ENCODE data around the gene PDZD2. TPM values are rescaled to one million over a fixed set of nuclear protein-coding genes. Genes with fewer than 3 reads are reported as not detected.

PDZD2 gene
- total RNA-seq, 1 experiment from 2014 or later: 0.37 TPM

DNA sequence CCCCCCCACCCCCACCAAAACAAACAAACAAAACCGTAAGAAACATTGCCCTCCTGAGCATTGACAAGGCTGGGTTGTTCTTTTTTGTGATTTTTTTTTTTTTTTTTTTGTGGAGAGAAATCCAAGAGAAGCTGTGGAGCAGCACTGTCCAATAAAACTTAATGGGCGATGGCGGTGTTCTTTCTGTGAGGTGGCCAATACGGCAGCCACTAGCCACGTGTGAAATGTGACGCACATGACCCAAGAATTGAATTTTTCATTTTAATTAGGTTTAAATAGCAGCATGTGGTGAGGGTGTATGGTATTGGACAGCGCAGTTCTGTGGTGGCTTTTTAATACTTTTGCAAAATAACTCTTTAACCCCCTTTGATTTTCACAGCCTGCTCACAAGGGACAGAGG is 251.1 kb downstream of the PDZD2 start:
- H3K9me3 ChIP-seq (ENCODE audit: control insufficient read depth in 1 of 2, insufficient read depth in 1 of 2, low read depth in 1 of 2, low read length in 2 of 2): no peaks in the 10 kb centered on the region
- POLR2A ChIA-PET: no interaction called here
- CTCF ChIA-PET: no interaction called here
- DNase-seq (ENCODE audit: low read depth, low spot score) (no peak), ATAC-seq (no peak)
- H3K4me2 ChIP-seq (ENCODE audit: low read length): no peak overlapping the region
- no peak overlapping the region for H2AFZ ChIP-seq (ENCODE audit: low read depth, low read length, poor library complexity, severe bottlenecking)
- no peak overlapping the region for H3K27ac ChIP-seq (ENCODE audit: low read depth, low read length)
- no peak overlapping the region for H3K4me3 ChIP-seq (replicated peaks in 1 of 2; ENCODE audit: low read depth in 1 of 2, low read length in 2 of 2)
- H3K36me3 ChIP-seq (ENCODE audit: control insufficient read depth in 1 of 2, insufficient read depth in 2 of 2, low read length in 2 of 2): no peaks in the 10 kb centered on the region
- no peak overlapping the region for H3K9ac ChIP-seq (ENCODE audit: low read length)
- BruUV-seq (replicated peaks): no TSS peak
- no peaks in the 10 kb centered on the region for H3K79me2 ChIP-seq (ENCODE audit: insufficient read depth, low read length)
- no peaks in the 10 kb centered on the region for H3K4me1 ChIP-seq (ENCODE audit: control insufficient read depth in 1 of 2, insufficient read depth in 2 of 2, low read length in 2 of 2)
- intact Hi-C loops (cut with micrococcal nuclease): no loop called here
- H3K9me2 ChIP-seq (ENCODE audit: insufficient read depth): no peaks in the 10 kb centered on the region
- no peaks in the 10 kb centered on the region for H3K27me3 ChIP-seq (ENCODE audit: insufficient read depth, low read length)
- TF ChIP-seq ZNF274 (IDR thresholded peaks at IDR 0.05; ENCODE audit: low read depth, low read length) (no peak), POLR2A (IDR thresholded peaks at IDR 0.05; ENCODE audit: borderline replicate concordance, extremely low read depth, insufficient read depth, insufficient read length) (no peak), CTCF (IDR thresholded peaks at IDR 0.05 in 2 of 3, conservative IDR thresholded peaks at IDR 0.05 in 1 of 3; ENCODE audit: borderline replicate concordance in 1 of 3, insufficient read depth in 1 of 3, low read depth in 2 of 3, low read length in 2 of 3) (no peak), YY1 (IDR thresholded peaks at IDR 0.05; ENCODE audit: extremely low read depth, insufficient replicate concordance, low read depth, low read length) (no peak), FOSL1 (IDR thresholded peaks at IDR 0.05; ENCODE audit: low read depth) (no peak), EGR1 (IDR thresholded peaks at IDR 0.05; ENCODE audit: low read depth) (no peak), EZH2 (IDR thresholded peaks at IDR 0.05) (no peak), EZH2phosphoT487 (IDR thresholded peaks at IDR 0.05; ENCODE audit: borderline replicate concordance) (no peak), CEBPB (IDR thresholded peaks at IDR 0.05; ENCODE audit: low read depth) (no peak), JUND (IDR thresholded peaks at IDR 0.05) (no peak), SRF (IDR thresholded peaks at IDR 0.05; ENCODE audit: low read depth) (no peak)
- TF ChIP-seq, protein P1, sequence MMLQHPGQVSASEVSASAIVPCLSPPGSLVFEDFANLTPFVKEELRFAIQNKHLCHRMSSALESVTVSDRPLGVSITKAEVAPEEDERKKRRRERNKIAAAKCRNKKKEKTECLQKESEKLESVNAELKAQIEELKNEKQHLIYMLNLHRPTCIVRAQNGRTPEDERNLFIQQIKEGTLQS (IDR thresholded peaks at IDR 0.05): no peak
- TF ChIP-seq, protein P2, sequence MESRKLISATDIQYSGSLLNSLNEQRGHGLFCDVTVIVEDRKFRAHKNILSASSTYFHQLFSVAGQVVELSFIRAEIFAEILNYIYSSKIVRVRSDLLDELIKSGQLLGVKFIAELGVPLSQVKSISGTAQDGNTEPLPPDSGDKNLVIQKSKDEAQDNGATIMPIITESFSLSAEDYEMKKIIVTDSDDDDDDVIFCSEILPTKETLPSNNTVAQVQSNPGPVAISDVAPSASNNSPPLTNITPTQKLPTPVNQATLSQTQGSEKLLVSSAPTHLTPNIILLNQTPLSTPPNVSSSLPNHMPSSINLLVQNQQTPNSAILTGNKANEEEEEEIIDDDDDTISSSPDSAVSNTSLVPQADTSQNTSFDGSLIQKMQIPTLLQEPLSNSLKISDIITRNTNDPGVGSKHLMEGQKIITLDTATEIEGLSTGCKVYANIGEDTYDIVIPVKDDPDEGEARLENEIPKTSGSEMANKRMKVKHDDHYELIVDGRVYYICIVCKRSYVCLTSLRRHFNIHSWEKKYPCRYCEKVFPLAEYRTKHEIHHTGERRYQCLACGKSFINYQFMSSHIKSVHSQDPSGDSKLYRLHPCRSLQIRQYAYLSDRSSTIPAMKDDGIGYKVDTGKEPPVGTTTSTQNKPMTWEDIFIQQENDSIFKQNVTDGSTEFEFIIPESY (IDR thresholded peaks at IDR 0.05; ENCODE audit: extremely low read depth, insufficient replicate concordance, low read length): no peak
- RAD21 ChIA-PET (ENCODE audit: low non-redundant PET in 1 of 2, low total read pairs in 2 of 2, uncharacterized antibody in 2 of 2, unreplicated experiment in 2 of 2): no interaction called here
- no peaks in the 10 kb centered on the region for H4K20me1 ChIP-seq (ENCODE audit: insufficient read depth)
